Glutamatergic neuron (in vitro differentiated cells): ENCODE results near the gene APC2. TPM values are rescaled to one million over a fixed set of nuclear protein-coding genes. Genes with fewer than 3 reads are reported as not detected.
A peak's percentile ranks its signal among the peaks of the same experiment; 100 is the strongest.

ENCODE experiments used
- DNase-seq: peaks from one replicate; pipeline ENCODE4 v3.0.0; 2022
- H3K27ac Mint-ChIP-seq: one replicate; pipeline ENCODE4 v1.8.0; 2020; ENCODE audit warnings: mild to moderate bottlenecking, mixed read lengths, inconsistent platforms; ENCODE audit not compliant: unreplicated experiment
- H3K27me3 Mint-ChIP-seq: one replicate; pipeline ENCODE4 v1.8.0; 2020; ENCODE audit warnings: mild to moderate bottlenecking, moderate library complexity, mixed read lengths, inconsistent platforms; ENCODE audit not compliant: unreplicated experiment
- H3K36me3 Mint-ChIP-seq: one replicate; pipeline ENCODE4 v1.8.0; 2020; ENCODE audit warnings: mild to moderate bottlenecking, mixed read lengths, inconsistent platforms; ENCODE audit not compliant: unreplicated experiment
- H3K4me1 Mint-ChIP-seq: one replicate; pipeline ENCODE4 v1.8.0; 2020; ENCODE audit warnings: mild to moderate bottlenecking, low read depth, mixed read lengths, inconsistent platforms; ENCODE audit not compliant: unreplicated experiment
- H3K4me3 Mint-ChIP-seq: one replicate; pipeline ENCODE4 v1.8.0; 2020; ENCODE audit warnings: mild to moderate bottlenecking, mixed read lengths, inconsistent platforms; ENCODE audit not compliant: unreplicated experiment
- H3K9me3 Mint-ChIP-seq: one replicate; pipeline ENCODE4 v1.8.0; 2020; ENCODE audit warnings: mild to moderate bottlenecking, moderate library complexity, mixed read lengths, inconsistent platforms; ENCODE audit not compliant: unreplicated experiment
- CTCF ChIP-seq: fragments of 200-600 bp; sonication (generic); IDR thresholded peaks from one replicate; pipeline ENCODE4 v1.5.0; 2021; ENCODE audit not compliant: partially characterized antibody, unreplicated experiment
- total RNA-seq: library from RNA; stranded (reverse); fragmentation: NEBNext Ultra II Directional; extraction: Animal tissue kit (Norgen Biotek cat#: 25700); gene quantifications from one replicate; pipeline ENCODE4 v1.2.1, GENCODE V29; 2021; ENCODE audit not compliant: unreplicated experiment

APC2 gene
- total RNA-seq, 1 donor from 2014 or later: 371 TPM

DNA sequence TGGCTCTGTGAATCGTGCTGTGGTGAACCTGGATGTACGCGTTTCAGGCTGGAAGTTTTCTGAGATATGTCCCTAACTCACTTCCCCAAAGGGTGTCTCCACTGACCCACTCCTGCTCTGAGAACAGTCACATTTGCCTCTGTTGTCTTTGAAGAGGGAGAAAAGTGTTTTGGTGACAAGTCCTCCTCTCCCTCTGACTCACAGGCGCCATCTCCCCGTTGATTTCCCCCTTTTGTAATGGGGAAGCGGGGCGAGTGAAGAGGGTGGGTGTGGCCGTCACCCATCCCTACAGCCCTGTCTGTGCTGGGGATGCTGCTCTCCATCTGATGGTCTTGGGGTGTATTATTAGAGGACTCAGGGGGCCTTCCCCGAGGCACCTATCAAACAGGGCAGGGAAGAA lies 9.6 kb downstream of the APC2 start:
- Mint-ChIP-seq H3K4me1 (peaks cover 5% of the 10 kb centered on the region), H3K9me3 (peaks cover 11% of the 10 kb centered on the region), H3K27ac (no peak overlapping the region), H3K36me3 (no peaks in the 10 kb centered on the region), H3K27me3 (peaks cover 10% of the 10 kb centered on the region), H3K4me3 (no peak overlapping the region)
- no peak for TF ChIP-seq CTCF
- DNase-seq: no peak

GRCh38 chr19:1460033-1460995 lies 10.4 kb downstream of the APC2 start:
- Mint-ChIP-seq H3K4me1 (peaks cover 5% of the 10 kb centered on the region), H3K36me3 (no peaks in the 10 kb centered on the region), H3K27ac (no peak overlapping the region), H3K27me3 (peaks cover 13% of the 10 kb centered on the region), H3K4me3 (no peak overlapping the region), H3K9me3 (peaks cover 11% of the 10 kb centered on the region)
- no peak for DNase-seq
- no peak for TF ChIP-seq CTCF

- Mint-ChIP-seq H3K4me1 (peaks cover 2% of the 10 kb centered on the region), H3K9me3 (peaks cover 9% of the 10 kb centered on the region), H3K36me3 (no peaks in the 10 kb centered on the region), H3K4me3 (no peak overlapping the region), H3K27me3 (peaks cover 9% of the 10 kb centered on the region), H3K27ac (no peak overlapping the region)
- no peak for DNase-seq
- no peak for TF ChIP-seq CTCF
These were observed 11.9 kb downstream of the APC2 start for GRCh38 chr19:1461862-1462261.

GRCh38 chr19:1465191-1466016 lies 15.5 kb downstream of the APC2 start:
- TF ChIP-seq CTCF: peak; percentile 41
- Mint-ChIP-seq H3K9me3 (peaks cover 7% of the 10 kb centered on the region), H3K27ac (no peak overlapping the region), H3K4me3 (no peak overlapping the region), H3K36me3 (no peaks in the 10 kb centered on the region), H3K27me3 (peaks cover 9% of the 10 kb centered on the region), H3K4me1 (no peaks in the 10 kb centered on the region)
- DNase-seq: peak; percentile 75
